GM13976 (cell line): ENCODE results near the gene MAP4K4.
"Not testable (repeated sequence)": the region's sequence is repeated elsewhere in the genome, so short reads cannot be mapped to it uniquely, and the experiment has no call there.

Source experiments
- DNase-seq: peaks from one replicate; pipeline ENCODE4 v3.0.0; 2012; ENCODE audit warnings: low spot score
- in situ Hi-C: fragments of 300-500 bp; cut with MboI; formaldehyde crosslinking; loops from one replicate; pipeline ENCODE4 v1.12.0; 2022; ENCODE audit warnings: low sequenced_read_pairs, mixed read lengths, inconsistent platforms; ENCODE audit not compliant: unreplicated experiment
- TF ChIP-seq, protein P1 (sequence below): IDR thresholded peaks from 2 replicates; pipeline ENCODE4 v1.5.1; 2012; ENCODE audit warnings: borderline replicate concordance, mild to moderate bottlenecking; ENCODE audit not compliant: insufficient read depth; ENCODE audit errors: extremely low read depth, missing control alignments, control extremely low read depth

Gene MAP4K4

DNA sequence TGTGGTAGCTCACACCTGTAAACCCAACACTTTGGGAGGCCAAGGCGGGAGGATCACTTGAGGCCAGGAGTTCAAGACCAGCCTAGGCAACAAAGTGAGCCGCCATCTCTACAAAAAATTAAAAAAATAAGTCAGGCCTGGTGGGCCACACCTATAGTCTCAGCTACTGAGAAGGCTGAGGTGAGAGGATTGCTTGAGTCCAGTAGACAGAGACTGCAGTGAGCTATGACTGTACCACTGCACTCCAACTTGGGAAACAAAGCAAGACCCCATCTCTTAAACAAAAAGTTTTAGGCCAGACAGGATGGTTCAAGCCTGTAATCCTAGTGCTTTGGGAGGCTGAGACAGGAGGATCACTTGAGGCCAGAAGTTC lies 224.4 kb downstream of the MAP4K4 start:
- in situ Hi-C loops = no loop called here
- no peak for DNase-seq
- TF ChIP-seq, protein P1, sequence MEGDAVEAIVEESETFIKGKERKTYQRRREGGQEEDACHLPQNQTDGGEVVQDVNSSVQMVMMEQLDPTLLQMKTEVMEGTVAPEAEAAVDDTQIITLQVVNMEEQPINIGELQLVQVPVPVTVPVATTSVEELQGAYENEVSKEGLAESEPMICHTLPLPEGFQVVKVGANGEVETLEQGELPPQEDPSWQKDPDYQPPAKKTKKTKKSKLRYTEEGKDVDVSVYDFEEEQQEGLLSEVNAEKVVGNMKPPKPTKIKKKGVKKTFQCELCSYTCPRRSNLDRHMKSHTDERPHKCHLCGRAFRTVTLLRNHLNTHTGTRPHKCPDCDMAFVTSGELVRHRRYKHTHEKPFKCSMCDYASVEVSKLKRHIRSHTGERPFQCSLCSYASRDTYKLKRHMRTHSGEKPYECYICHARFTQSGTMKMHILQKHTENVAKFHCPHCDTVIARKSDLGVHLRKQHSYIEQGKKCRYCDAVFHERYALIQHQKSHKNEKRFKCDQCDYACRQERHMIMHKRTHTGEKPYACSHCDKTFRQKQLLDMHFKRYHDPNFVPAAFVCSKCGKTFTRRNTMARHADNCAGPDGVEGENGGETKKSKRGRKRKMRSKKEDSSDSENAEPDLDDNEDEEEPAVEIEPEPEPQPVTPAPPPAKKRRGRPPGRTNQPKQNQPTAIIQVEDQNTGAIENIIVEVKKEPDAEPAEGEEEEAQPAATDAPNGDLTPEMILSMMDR = no peak

DNA sequence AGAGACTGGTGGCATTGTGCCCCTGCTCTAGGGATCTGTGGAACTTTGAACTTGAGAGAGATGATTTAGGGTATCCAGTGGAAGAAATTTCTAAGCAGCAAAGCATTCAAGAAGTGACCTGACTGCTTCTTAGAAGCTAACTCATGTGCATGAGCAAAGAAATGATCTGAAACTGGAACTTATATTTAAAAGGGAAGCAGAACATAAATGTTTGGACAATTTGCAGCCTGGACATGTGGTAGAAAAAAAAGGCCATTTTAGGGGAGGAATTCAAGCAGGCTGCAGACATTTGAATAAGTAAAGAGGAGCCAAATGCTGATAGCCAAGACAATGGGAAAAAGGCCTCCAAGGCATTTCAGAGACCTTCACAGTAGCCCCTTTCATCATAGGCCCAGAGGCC lies 226.8 kb downstream of the MAP4K4 start:
- DNase-seq, in situ Hi-C loops: not testable (repeated sequence)

DNA sequence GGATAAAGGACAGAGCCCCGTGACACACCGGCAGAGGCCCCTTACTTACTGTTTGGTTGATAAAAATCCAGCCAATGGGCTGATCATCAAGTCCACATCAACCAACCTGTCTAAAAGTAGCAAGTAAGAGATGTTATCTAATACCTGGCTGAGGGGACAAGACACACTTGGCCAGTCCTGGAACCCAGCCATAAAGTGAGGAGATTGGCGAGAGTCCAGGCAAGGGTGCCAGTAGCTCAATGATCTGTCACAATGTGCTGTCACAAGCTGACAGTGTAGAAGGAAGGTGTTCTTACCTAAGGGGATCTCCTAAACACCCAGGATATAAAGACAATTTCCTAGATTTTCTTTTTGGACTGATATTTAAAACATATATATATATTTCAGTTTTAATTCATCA lies 232.5 kb downstream of the MAP4K4 start:
- TF ChIP-seq, protein P1 = no peak
- DNase-seq = no peak
- in situ Hi-C loops = no loop called here

DNA sequence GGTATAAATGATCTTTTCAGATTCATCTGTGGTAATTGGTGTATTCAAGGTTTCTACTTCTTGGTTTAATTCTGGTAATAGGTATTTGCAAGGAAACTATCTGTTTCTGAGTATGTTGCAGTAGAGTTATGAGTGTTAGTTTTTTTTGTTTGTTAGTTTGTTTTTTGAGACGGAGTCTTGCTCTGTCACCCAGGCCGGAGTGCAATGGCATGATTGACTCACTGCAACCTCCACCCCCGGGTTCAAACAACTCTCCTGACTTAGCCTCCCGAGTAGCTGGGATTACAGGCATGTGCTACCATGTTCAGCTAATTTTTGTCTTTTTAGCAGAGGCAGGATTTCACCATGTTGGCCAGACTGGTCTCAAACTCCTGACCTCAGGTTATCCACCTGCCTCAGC lies 233.3 kb downstream of the MAP4K4 start:
- no peak for DNase-seq
- in situ Hi-C loops = no loop called here
- TF ChIP-seq, protein P1 = no peak

DNA sequence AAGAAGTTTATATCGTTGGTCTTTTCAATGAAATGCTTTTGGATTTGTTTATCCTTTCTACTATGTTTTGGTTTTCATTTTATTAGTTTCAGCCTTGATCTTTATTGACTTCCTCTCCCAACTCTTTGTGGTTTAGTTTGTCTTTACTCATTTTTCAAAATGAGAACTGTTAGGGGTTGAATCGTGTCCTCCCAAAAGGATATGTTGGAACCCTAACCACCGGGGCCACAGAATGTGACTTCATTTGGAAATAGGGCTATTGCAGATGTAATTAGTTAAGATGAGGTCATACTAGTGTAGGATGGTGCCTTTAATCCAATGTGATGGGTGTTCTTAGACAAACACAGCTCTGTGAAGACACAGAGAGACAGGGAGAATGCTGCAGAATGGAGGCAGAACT lies 233.9 kb downstream of the MAP4K4 start:
- TF ChIP-seq, protein P1 = no peak
- in situ Hi-C loops = no loop called here
- no peak for DNase-seq

DNA sequence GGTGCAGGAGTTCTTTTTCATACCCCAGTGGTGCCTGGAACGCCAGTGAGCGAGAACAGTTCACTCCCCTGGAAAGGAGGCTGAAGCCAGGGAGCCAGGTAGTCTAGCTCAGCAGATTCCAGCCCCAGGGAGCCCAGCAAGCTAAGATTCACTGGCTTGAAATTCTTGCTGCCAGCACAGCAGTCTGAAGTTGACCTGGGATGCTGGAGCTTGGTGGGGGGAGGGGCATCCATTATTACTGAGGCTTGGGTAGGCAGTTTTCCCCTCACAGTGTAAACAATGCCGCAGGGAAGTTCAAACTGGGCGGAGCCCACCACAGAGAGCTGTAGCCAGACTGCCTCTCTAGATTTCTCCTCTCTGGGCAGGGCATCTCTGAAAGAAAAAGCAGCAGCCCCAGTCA lies 238.3 kb downstream of the MAP4K4 start:
- DNase-seq, in situ Hi-C loops: not testable (repeated sequence)

DNA sequence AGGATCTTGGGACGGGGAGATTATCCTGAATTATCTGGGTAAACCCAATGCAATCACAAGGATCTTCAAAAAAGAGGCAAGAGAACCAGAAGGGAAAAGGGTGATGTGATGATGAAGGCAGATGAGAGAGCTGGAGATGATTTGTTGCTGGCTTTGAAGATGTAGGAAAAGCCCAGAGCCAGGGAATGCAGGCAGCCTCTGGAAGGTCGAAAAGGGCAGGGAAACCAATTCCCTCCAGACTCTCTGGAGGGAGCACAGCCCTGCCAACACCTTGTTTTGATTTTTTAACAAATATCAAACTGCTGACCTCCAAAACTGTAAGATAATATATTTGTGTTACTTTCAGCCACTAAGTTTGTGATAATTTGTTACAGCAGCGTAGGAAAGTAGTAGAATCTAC lies 245.3 kb downstream of the MAP4K4 start:
- TF ChIP-seq, protein P1 = no peak
- no peak for DNase-seq
- in situ Hi-C loops = no loop called here
